GM21360 (cell line): ENCODE data around the gene SLBP.

Experiments
- ATAC-seq: cut with Tn5 transposase; IDR thresholded peaks from one replicate; pipeline ENCODE4 v1.9.1; 2021; ENCODE audit warnings: mild to moderate bottlenecking, moderate library complexity; ENCODE audit not compliant: unreplicated experiment

SLBP gene

DNA sequence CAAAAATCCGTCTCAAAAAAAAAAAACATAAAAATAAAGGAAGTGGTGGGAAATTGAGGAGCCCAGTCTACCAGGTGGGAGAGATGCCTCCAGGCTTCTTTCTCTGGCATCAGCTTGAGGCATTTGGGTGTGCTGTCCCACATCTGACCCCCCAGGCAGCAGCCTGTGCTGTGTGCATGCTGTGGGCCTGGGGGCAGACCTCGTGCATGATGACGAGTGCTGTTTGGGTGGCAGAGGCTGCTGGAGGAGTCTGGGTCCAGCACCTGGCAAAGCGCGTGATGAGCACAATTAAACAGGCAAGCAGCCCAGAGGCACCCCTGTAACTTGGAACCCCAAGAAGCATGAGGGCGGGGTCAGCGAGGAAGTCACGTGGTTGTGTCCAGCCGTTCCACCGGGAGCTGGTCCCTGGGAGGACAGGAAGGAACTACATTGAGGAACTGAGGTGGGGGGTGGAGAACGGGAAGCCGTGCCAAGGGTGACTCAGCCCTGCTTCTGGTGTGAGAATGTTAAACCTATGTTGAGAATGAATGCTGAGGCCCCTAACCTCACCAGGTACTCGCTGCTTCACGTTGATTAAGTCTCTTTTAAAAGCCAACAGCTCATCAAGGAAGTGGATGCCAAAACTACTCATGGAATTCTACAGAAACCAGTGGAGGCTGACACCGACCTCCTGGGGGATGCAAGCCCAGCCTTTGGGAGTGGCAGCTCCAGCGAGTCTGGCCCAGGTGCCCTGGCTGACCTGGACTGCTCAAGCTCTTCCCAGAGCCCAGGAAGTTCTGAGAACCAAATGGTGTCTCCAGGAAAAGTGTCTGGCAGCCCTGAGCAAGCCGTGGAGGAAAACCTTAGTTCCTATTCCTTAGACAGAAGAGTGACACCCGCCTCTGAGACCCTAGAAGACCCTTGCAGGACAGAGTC is 15.3 kb upstream of the SLBP start:
- no peak for ATAC-seq

DNA sequence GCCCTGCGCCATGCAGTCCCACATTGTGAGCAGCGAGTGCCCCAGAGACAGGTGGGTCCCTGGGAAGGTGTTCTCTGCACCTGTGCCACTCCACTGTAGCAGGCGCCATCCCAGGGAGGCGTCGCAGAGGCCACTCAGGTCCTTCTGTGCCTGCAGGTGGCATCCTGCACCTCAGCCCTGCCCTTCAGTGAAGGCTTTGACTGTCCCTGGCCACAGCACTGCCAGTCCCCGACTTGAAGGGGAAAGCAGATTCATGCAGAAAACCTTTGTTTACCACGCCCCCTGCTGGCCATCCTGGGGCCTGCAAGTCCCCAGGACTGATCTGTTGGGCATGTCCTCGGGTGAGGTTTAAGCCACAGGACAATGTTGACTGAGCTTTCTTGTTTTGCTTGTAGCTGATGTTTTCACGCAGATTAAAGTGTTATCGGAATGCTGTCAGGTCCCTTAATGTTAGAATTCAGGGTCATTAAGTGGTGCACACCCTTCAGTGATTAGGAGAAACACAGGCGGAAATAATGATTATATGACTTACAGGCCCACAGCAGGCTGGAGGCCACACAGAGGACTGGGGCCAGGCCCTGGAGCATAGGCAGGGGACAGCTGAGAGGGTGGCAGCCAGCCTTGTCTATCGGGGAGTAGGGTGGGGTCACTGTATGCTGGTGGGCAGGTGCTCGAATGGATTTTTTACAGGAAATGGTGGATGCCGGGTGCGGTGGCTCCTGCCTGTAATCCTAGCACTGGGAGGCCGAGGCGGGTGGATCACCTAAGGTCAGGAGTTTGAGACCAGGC is 14.2 kb upstream of the SLBP start:
- no peak for ATAC-seq

DNA sequence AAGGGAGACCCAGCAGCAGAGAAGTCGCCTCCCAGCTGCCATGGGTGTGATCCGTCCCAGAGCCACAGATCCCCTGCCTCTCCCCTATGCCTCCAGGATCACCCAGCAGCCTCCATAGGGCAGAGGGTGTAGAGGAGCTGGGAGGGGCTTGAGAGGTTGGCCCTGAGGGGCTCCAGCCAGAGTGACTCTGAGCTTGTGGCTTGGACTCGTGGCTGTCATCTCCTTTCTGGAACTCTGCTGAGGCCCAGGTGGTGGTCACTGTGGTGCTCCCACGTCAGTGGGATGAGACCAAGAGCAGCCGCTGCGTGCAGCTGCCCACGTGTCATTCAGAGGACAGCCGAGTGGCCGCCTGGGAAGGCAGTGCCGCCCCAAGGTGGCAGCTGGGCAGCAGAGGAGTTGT is 13.4 kb upstream of the SLBP start:
- ATAC-seq, result no peak

DNA sequence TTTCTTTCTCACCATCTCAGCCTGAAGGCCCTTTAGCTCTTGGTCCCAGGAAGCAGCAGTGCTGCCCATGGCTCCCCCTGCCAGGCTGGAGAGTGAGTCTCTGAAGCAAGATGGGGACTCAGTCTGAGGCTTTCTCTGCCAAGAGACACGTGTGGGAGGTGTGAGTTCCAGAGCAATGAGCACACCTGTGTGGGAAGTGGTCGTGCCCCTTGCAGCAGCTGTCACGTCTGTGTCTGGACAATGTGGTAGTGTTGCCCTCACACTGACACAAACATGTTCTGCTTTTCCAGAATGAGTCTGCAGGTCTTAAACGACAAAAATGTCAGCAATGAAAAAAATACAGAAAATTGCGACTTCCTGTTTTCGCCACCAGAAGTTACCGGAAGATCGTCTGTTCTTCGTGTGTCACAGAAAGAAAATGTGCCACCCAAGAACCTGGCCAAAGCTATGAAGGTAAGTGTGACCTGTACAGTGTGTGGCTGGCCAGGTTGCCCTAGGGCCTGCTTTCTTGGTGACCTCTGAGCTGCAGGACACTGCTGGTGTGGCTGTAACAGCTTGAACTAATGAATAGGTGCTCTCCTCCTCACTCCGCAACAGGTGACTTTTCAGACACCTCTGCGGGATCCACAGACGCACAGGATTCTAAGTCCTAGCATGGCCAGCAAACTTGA is 11.1 kb upstream of the SLBP start:
- no peak for ATAC-seq

DNA sequence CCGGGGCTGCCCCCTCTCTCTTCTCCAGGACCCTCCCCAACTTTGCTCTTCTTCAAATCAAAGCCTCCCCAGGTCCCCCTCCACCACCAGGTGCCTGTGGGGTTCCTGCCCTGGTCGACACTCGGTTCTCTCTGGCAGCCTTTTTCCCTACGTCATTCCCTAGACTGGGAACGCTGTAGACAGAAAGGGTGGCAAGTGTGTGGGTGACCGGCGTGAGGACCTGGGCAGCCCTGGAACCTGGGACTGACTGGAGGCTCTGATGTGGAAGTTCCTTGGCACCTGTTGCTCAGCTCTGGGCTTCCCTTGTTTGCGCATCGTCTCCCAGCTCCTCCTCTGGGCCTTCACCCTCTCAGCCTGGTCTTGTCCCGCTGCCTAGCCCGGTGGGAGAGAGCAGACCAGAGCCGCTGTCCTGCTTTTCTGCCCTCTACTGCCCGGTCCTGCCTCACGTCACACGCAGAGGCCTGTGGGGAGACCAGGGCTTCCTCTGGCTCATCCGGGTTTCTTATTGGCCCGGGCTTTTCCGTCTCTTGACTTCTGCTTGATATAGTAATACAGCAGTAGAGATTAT is 10.5 kb upstream of the SLBP start:
- no peak for ATAC-seq

DNA sequence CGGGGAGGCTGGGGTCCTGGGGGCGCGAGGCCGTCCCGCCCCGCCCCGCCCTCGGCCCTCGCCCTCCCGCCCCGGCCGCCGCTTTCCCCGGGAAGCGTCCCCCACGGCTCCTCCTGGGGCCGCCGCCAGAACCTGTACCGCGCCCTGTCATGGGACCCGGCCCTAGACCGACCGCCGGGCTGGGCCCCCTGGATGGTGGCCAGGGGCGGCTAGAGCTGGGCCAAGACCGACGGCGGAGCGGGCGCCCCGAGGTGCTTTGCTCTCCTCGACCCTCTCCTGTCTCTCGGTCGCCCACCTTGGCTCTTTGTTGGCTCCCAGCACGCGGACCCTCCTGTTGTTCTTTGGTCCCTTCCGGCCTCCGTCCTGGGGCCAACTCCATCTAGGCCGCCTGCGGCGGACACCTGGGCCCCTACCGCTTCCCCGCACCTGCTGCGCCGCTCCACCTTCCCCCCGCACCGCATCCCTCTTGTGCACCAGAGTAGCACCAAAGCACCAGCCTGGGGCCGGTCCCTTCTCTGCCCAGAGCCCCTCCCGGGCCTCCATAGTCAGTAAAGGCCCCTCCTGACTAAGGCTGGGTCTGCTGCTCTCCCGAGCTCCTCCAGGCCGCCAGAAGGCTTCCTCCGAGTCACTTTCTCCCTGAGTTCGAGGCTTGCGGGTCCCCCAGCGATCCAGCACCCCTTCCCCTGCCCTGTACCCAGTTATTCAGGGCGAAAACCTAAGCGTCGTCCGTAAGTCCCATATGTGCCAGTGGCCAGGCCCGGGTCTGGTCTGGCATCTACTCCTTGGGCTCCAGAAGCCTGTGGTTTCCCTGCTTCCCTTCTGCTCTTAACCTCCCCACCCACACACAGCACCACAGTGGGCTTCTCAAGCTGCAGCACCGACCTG is 9.8 kb upstream of the SLBP start:
- ATAC-seq, result no peak

DNA sequence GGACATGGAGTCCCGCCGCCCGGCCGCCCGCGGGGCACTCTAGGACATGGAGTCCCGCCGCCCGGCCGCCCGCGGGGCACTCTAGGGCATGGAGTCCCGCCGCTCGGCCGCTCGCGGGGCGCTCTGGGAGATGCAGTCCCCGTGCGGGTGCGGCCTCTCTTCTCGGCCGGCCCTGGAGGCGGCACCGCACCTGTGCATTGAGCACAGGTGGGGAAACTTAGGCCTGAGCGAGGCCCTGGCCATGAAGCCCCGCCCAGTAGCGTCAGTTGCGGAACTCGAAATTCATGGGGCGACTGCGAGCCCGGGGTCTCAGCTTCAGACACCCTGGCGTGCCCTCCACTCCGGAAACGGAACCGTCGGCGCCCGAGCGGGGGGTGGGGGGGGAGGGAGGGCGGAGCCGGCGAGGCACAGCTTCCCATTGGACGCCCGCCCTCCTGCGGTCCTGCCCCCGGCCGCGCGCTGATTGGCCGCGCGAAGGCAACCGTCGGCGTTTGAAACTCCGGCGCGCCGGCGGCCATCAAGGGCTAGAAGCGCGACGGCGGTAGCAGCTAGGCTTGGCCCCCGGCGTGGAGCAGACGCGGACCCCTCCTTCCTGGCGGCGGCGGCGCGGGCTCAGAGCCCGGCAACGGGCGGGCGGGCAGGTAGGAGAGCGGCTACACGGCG is 9.0 kb upstream of the SLBP start, which contains the start of the genes TACC3 and TMEM129:
TACC3 (plus strand) TSS at position 519 of the 663 bp plus-strand sequence. CDS start 1,901 bp downstream, outside the sequence.
TMEM129 (minus strand) TSS at position 321 of the 663 bp plus-strand sequence. CDS start 486 bp downstream, outside the sequence.
- ATAC-seq, result peak; percentile 64

DNA sequence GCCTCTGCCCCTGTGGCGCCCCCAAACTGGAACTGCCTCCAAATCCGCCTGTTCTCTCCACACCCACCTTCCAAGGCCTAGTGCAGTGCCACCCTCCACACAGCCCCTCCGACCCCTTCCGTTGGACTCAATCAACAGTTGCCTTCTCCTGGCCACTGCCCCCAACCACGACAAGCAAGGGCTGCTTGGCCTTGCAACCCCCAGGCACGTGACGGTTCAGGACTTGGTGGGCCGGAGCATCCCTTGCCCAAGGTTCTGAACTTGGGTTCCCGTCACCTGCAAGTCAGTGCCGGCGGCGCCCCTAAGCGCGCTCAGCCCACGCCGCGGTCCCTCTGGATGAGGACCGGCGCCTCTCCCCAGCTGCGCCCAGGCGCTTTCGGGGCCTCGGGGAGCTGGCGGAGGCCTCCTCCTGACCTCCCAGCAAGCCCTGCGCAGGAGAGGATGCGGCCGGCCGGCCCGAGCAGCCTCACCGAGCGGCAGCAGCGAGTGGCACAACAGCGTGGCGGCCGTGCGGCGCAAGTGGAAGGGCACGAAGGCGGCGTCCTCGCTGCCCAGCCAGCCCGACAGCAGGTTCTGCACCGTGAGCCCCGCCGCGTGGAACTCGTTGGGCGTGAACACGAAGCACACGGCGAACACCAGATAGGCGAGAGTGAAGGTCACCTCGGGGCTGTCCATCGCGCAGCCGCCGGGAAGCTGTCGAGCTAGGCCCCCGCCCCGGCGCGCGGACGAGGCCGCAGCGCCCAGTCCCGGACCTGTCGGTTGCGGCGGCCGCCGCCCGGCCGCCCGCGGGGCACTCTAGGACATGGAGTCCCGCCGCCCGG is 8.3 kb upstream of the SLBP start:
- peak; percentile 5 for ATAC-seq

DNA sequence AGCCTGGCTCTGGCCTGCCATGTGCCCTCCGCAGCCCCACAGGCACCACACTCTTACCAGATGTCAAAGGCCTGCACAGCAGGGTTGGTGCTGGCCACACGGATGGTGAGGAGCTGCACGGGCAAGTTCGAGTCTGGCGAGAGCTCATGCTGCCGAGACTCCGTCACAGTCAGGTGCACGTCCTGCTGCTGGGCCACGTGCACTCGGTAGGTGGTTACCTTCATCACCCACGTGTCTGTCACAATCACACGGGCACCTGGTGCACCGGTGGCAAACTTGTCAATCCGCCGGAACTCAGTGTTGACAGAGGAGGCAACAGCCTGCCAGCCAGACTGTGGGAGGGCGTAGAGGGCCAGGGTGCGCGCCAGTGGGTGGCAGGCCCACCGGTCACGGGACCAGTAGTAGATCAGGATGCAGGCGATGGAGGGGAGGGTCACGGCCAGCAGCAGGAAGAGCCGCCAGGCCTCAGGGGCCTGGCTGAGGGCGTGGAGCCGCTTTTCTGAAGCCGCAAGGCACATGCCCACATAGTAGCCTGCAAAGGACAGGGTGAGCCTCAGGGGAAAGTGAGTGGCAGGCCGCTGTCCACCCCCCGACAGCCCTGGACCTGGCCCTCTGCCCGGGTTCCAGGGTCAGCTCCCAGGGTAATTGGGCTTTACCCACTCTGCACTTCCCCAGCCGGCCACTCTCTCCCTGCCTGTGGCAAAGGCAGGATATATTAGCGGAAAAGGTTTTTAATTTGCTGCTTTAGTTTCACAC is 6.2 kb upstream of the SLBP start:
- no peak for ATAC-seq

DNA sequence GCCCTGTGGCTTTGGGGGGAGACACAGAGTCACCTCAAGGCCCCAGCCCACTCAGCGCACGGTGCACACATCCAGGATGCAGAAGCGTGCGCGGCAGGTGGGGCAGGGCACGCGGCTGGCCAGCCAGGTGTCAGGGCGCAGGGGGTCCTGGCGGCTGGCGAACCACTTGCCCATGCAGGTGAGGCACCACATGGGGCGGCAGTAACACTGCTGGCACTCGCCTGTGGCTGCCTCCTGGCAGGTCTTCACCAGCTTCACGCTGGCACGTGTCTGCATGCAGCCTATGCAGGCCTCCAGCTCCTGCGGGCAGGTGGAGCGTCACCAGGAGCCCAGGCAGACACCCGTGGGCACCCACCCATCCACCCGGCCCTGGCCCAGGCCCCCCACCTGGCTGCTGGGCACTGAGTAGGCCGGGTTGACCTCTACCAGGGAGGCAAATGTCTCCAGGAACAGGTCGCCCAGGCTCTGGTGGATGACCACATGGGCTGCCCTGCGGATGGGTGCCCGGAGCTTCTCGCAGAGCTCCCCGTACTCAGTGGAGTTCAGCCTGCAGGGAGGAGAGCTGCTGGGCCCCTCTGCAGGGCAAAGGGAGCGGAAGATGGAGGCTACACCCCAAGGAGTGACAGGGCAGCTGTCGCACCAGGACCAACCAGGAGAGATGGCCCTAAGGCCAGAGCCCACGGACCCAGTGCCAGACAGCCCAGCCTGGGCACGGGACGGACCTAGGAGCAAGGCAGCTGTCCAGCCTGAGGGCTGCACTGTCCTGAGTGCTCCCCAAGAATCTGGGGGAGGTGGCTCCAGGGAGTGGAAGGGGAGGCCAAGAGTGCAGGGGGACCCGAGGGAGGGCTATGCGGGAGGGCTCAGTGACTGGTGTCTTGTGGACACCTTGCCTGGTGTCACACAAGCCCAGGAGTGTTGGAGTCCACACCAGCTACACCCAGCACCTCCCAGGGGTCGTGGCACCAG is 5.3 kb upstream of the SLBP start:
- no peak for ATAC-seq

DNA sequence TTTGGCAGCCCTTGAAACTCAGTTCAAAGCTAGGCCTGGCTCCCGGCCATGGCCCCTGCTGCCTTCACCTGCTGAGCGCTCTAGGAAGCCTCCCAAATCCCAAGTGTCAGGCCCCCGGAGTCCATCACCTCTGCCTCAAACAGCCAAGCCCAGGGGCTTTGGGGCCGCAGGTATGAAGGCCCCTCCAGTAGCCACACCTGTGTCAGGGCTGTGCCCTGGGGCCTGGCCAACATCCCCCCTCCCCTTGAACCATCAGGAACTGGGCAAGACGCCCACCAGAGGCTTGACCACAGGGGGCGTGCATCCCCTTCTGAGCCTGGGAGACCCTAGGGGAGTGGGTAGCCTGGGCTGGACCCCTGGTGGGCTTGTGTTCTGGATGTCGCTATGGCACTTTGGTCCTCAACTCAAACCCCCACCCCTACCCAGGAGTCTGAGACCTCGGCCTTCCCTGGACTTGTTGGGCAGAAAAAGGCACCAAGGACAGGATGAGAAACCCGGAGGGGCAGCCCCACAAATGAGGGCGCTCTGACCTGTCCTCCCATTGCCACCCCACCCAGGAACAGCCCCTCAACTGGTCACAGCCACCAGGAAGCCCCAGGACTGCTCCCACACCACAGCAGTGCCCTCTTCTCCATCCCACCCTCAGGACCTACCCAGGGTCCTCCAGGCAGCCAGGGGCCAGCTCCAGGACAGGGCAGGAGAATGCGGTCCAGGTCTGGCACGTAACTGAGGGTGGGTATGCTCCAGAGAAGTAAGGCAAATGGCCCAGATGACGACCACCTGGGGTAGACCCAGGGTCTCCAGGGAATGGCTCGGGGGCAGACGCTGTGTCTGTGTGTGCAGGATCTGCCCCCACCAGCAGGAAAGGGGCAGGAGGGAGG is 4.2 kb upstream of the SLBP start:
- no peak for ATAC-seq

DNA sequence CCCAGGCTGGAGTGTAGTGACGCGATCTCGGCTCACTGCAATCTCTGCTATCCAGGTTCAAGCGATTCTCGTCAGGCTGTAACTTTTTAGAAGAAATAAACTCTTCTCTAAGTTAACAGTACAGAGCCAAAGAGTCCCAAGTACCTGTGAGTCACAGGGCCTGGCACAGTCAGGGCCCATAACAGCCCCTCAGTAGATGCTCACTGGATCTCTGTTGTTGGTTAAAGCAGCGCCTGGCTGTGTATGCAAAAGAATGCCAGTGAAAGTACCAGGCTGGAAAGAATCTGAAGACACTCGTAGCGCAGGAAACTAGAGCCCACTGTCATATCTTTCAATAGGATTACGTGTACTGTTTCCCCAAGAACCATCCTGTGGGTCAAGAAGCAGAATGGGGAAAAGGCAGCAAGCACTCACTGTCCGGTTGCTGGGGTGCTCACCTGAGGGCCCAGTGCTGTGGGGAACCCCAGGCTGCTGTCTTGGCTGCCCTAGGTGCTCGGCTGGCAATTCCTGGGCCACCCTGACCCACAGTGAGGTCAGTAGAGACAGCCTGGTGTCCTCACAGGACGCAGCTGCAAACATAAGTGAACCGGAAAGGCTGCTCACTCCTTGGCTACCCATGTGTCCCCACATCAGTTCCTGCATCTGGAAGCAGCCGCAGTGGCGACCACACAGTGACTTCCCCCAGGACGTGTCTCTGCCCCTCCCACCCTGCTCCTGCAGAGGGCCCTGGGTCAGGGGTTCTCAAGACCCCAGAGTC is 3.1 kb upstream of the SLBP start:
- ATAC-seq, result no peak

DNA sequence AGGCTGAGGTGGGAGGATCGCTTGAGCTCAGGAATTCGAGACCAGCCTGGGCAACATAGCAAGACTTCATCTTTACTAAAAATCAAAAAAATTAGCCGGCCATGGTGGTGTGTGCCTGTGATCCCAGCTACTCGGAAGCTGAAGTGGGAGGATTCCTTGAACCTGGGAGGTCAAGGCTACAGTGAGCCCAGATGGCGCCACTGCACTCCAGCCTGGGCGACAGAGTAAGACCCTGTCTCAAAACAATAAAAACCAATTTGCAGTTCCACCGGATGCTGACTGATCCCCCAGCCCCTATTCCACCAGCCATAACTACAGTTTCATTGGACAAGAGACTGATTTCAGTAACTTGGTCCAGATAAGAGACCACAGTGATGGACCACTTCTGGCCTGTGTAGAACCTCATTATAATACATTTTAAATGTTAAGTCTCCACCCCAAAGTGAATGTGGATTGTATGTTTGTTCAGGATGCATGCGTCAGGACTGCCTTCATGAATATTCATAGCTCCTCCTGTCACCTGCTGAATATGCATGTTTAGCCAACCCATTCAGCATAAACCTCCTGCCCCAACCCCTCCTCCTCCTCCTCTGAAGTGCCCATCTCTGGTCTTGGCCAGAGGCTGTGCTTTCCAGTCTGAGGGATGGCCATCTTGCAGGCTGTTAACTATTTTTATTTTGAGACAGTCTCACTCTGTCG is 2.3 kb upstream of the SLBP start:
- no peak for ATAC-seq
